D721Med (cell line): Measurements from ENCODE around the gene DCST2.

ENCODE experiments used
- DNase-seq: peaks from one replicate; pipeline ENCODE4 v3.0.0; 2011; ENCODE audit warnings: low spot score; ENCODE audit not compliant: insufficient read length
- FAIRE-seq: peaks from 2 replicates; lab custom pipeline; 2011; peaks lifted over from hg19 to GRCh38; lab: Jason Lieb, UNC
- TF ChIP-seq, protein P1 (sequence below): IDR thresholded peaks from 2 replicates; pipeline ENCODE4 v1.5.1; 2012; ENCODE audit warnings: mild to moderate bottlenecking, control low read depth; ENCODE audit not compliant: insufficient read depth; ENCODE audit errors: missing control alignments

Gene DCST2

DNA sequence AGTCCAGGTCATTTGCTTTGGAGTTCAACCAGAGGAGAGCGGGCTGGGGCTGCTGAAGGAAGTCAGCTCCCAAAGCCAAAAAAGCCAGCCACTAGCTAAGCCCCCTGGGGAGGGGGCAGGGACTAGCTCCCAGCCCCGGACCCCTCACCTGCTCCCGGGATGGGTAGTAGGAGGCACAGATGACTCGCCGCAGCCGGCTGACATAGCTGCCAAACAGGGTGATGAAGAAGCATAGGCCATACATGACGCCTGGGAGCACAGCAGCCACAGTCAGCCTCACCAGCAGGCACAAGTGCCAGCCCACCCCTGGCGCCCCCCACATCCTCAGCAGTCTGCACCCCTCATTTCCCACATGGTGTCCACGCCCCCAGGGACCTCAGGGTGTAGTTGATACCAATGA is 7.4 kb downstream of the DCST2 start:
- DNase-seq = no peak
- TF ChIP-seq, protein P1, sequence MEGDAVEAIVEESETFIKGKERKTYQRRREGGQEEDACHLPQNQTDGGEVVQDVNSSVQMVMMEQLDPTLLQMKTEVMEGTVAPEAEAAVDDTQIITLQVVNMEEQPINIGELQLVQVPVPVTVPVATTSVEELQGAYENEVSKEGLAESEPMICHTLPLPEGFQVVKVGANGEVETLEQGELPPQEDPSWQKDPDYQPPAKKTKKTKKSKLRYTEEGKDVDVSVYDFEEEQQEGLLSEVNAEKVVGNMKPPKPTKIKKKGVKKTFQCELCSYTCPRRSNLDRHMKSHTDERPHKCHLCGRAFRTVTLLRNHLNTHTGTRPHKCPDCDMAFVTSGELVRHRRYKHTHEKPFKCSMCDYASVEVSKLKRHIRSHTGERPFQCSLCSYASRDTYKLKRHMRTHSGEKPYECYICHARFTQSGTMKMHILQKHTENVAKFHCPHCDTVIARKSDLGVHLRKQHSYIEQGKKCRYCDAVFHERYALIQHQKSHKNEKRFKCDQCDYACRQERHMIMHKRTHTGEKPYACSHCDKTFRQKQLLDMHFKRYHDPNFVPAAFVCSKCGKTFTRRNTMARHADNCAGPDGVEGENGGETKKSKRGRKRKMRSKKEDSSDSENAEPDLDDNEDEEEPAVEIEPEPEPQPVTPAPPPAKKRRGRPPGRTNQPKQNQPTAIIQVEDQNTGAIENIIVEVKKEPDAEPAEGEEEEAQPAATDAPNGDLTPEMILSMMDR = no peak
- no peak for FAIRE-seq

DNA sequence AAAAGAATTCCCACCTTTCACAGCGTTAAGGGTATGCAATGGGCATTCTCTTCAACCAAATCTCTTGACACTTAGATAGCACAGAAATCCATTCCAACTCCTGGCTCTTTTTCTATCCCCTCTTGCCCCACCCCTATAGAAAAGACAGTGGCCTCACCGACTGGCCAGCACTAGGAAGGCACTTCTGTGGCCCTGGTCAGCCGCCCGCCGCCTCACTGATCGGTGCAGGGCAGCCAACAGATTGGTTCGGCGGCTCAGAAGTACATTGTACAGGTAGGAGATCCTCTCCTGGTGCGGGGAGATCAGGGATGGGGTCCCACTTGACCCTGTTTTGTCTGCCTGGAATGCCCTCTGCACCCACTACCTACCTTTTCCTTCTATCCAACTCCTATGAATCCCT is 9.3 kb downstream of the DCST2 start:
- TF ChIP-seq, protein P1 = no peak
- no peak for DNase-seq
- FAIRE-seq = no peak

DNA sequence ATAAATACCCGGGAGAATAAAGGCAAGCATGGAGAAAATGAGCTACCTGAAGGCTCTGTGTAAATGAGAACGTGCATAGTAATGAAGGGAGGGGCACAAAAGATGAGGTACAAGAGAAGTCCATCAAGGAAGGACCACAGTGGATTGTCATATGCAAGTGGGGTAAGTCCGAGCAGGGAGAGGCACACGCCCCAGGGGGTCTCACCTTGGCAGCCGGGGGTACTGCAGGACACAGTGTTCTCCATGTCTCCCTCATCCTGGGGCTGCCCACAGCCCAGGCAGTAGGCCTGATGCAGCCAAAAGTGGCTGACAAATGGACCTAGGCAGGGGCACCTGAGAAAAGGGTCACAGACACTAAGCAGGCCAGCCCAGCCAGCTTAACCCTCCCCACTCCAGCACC is 10.0 kb downstream of the DCST2 start:
- FAIRE-seq (no peak), DNase-seq (no peak)
- TF ChIP-seq, protein P1 = no peak

DNA sequence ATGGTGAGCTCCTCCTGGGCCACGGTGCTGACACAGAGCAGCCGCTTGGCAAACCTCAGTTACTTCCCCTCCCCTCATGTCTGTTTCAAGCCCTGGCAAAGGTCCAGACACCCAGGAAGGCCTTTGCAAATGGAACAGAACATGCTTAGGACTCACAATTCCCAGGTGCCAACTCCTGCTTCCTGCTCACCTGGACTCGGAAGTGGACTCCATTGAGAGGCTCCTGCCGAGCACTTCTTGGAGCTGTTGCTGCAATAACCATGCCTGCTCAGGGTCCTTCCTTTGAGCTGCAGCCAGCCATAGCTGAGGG is 10.7 kb downstream of the DCST2 start:
- TF ChIP-seq, protein P1 = no peak
- DNase-seq (no peak), FAIRE-seq (no peak)

DNA sequence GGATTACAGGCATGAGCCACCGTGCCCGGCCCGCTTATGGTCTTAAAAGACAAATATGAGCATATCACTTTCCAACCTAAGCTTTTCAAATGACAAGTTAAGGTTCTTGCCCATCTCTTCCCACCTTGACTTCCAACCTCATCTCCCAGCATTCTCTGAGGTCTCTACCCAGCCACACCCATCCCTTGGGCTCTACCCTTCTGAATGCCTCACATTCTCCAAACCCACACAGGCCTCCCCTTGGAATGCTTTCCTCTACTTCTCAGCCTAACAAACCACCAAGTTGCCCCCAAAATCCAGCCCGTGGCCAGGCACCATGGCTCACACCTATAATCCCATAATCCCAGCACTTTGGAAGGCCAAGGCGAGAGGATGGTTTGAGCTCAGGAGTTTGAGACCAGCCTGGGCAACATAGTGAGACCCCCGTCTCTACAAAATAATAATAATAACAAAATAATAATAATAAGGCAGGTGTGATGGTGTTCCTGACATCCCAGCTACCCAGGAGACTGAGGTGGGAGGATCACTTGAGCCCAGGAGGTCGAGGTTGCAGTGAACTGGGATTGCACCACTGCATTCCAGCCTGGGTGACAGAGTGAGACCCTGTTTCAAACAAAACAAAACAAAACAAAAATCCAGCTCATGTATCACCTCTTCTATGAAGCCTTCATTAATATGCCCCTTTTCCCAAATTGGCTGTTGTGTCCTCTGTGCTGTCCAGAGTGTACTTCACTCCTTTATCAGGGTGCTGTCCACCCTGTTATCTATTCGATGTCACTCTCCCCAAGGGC is 11.2 kb downstream of the DCST2 start:
- DNase-seq = no peak
- TF ChIP-seq, protein P1 = no peak
- FAIRE-seq = no peak

DNA sequence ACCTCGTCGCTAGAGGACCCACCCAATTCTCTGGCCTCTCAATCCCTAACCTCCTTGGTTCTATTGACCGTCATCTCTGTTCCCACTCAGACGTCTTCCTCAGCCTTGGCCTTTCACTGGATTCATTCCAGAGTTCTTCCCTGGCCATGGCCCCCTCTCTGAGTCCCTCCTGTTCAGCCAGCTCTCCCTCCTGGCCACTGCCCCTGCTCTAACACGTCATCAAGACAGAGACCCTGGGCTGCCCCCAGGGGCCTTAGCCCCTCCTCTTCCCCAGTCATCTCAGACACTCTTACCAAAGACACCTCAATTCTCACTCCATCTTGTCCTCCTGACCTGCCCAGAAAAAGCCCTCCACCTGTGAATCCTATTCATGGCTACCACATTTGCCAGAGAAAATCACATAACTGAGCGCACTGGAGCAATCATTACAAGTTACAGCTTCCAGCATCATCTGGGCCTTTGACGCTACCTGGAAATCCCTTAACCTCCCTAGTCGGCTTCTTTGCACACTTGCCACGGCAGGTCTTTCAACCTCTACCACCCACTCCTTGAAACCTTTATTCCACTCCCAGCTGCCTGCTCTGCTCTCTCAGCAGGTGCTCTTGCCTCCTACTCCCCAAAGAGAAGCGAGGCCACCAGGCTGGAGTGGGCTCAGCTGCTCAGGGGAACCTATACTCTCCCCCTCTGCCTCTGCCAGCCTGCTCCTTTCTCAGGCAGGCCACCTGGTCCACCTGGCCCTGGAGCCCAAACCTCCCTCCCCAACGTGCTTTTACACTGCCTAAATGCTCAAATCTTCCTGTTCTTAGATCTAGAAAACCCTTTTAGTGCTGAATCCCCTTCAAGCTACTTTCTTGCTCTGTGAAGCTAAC is 14.0 kb downstream of the DCST2 start:
- TF ChIP-seq, protein P1 = no peak
- no peak for FAIRE-seq
- no peak for DNase-seq
